SK-N-SH treated with all-trans-retinoic acid at 6 μM for 48 hours (cell line): Measurements from ENCODE around the gene TRMT61A.

ENCODE experiments used
- ATAC-seq: fragments of 200-7000 bp; cut with Tn5 transposase; 3 replicates; pipeline ENCODE4 v1.9.1; 2020; ENCODE audit warnings: mild to moderate bottlenecking, moderate library complexity
- ARNTL ChIP-seq: fragments of 450-650 bp; formaldehyde crosslinking; IDR thresholded peaks from 2 replicates; pipeline ENCODE4 v1.5.0; 2020; ENCODE audit warnings: low read depth, mild to moderate bottlenecking, moderate library complexity, borderline replicate concordance
- BACH2 ChIP-seq: fragments of 250-450 bp; sonication (Bioruptor Pico); IDR thresholded peaks from 2 replicates; pipeline ENCODE4 v1.9.0; 2021; ENCODE audit warnings: mild to moderate bottlenecking, borderline replicate concordance
- CREB5 ChIP-seq: fragments of 250-450 bp; sonication (Bioruptor Pico); IDR thresholded peaks from 2 replicates; pipeline ENCODE4 v1.5.1; 2020; ENCODE audit warnings: low read depth, mild to moderate bottlenecking, moderate library complexity
- CSDC2 ChIP-seq: fragments of 250-450 bp; sonication (Bioruptor Pico); IDR thresholded peaks from 2 replicates; pipeline ENCODE4 v1.5.0; 2020; ENCODE audit warnings: mild to moderate bottlenecking, moderate library complexity
- CSRNP3 ChIP-seq: fragments of 250-450 bp; sonication (Bioruptor Pico); IDR thresholded peaks from 2 replicates; pipeline ENCODE4 v1.5.1; 2021; ENCODE audit warnings: mild to moderate bottlenecking, moderate library complexity
- GLIS3 ChIP-seq: fragments of 250-450 bp; sonication (Bioruptor Pico); IDR thresholded peaks from 2 replicates; pipeline ENCODE4 v1.5.0; 2020; ENCODE audit warnings: mild to moderate bottlenecking, moderate library complexity
- ISL1 ChIP-seq: fragments of 250-450 bp; sonication (Bioruptor Pico); IDR thresholded peaks from 2 replicates; pipeline ENCODE4 v2.1.2; 2022; ENCODE audit warnings: mild to moderate bottlenecking, moderate library complexity
- OSR1 ChIP-seq: fragments of 250-450 bp; sonication (Bioruptor Pico); IDR thresholded peaks from 2 replicates; pipeline ENCODE4 v1.8.0; 2022; ENCODE audit warnings: moderate library complexity, mild to moderate bottlenecking, inconsistent platforms
- POU6F1 ChIP-seq: fragments of 250-450 bp; sonication (Bioruptor Pico); IDR thresholded peaks from 2 replicates; pipeline ENCODE4 v1.8.0; 2021; ENCODE audit warnings: low read depth, mild to moderate bottlenecking, moderate library complexity, borderline replicate concordance
- PPARA ChIP-seq: fragments of 250-450 bp; sonication (Bioruptor Pico); IDR thresholded peaks from 2 replicates; pipeline ENCODE4 v1.5.0; 2020; ENCODE audit warnings: mild to moderate bottlenecking, borderline replicate concordance
- RARB ChIP-seq: fragments of 250-450 bp; sonication (Bioruptor Pico); IDR thresholded peaks from 2 replicates; pipeline ENCODE4 v1.8.0; 2021; ENCODE audit warnings: mild to moderate bottlenecking, moderate library complexity
- SNAI2 ChIP-seq: fragments of 250-450 bp; sonication (Bioruptor Pico); IDR thresholded peaks from 2 replicates; pipeline ENCODE4 v1.5.0; 2020; ENCODE audit warnings: mild to moderate bottlenecking, moderate library complexity
- TCF4 ChIP-seq: fragments of 250-450 bp; sonication (Bioruptor Pico); IDR thresholded peaks from 2 replicates; pipeline ENCODE4 v1.8.0; 2021; ENCODE audit warnings: mild to moderate bottlenecking, moderate library complexity, borderline replicate concordance
- TSHZ2 ChIP-seq: fragments of 250-450 bp; sonication (Bioruptor Pico); IDR thresholded peaks from 2 replicates; pipeline ENCODE4 v1.5.0; 2020; ENCODE audit warnings: mild to moderate bottlenecking, moderate library complexity
- ZFP30 ChIP-seq: fragments of 450-650 bp; formaldehyde crosslinking; IDR thresholded peaks from 2 replicates; pipeline ENCODE4 v1.5.0; 2022; ENCODE audit warnings: mild to moderate bottlenecking, moderate library complexity
- ZNF565 ChIP-seq: fragments of 450-650 bp; formaldehyde crosslinking; conservative IDR thresholded peaks from 2 replicates; pipeline ENCODE4 v1.5.0; 2020; ENCODE audit warnings: low read depth, mild to moderate bottlenecking, moderate library complexity
- ZNF70 ChIP-seq: fragments of 450-650 bp; formaldehyde crosslinking; IDR thresholded peaks from 2 replicates; pipeline ENCODE4 v1.5.0; 2020; ENCODE audit warnings: mild to moderate bottlenecking, moderate library complexity
- ZNF8 ChIP-seq: fragments of 450-650 bp; formaldehyde crosslinking; IDR thresholded peaks from 2 replicates; pipeline ENCODE4 v1.5.0; 2020; ENCODE audit warnings: mild to moderate bottlenecking, moderate library complexity

Gene TRMT61A

GRCh38 chr14:103489621-103490020, 39.4 kb upstream of the TRMT61A start (continued):
- TF ChIP-seq POU6F1 (CRISPR knock-in tag) (no peak), CSRNP3 (CRISPR knock-in tag) (no peak), GLIS3 (no peak), PPARA (CRISPR knock-in tag) (no peak), BACH2 (no peak), TSHZ2 (CRISPR knock-in tag) (no peak), CSDC2 (CRISPR knock-in tag) (no peak), SNAI2 (CRISPR knock-in tag) (no peak)

- ATAC-seq, result no peak
- TF ChIP-seq BACH2 (no peak), ZFP30 (CRISPR knock-in tag) (no peak), CREB5 (CRISPR knock-in tag) (no peak), OSR1 (no peak), CSRNP3 (CRISPR knock-in tag) (no peak), ZNF8 (CRISPR knock-in tag) (no peak), TSHZ2 (CRISPR knock-in tag) (no peak), CSDC2 (CRISPR knock-in tag) (no peak), POU6F1 (CRISPR knock-in tag) (no peak), ZNF70 (no peak), RARB (no peak)
These were observed 37.3 kb upstream of the TRMT61A start for GRCh38 chr14:103491691-103492090.

- ATAC-seq, result no peak
- TF ChIP-seq CREB5 (CRISPR knock-in tag) (no peak), TCF4 (no peak), GLIS3 (no peak), RARB (no peak), POU6F1 (CRISPR knock-in tag) (no peak), ISL1 (no peak), ZNF565 (CRISPR knock-in tag) (no peak), ARNTL (CRISPR knock-in tag) (no peak), ZNF70 (no peak)
These were observed 36.7 kb upstream of the TRMT61A start for GRCh38 chr14:103492156-103492925.
